ENCODE results near the gene INPP5J.
"Not testable (repeated sequence)": the region's sequence is repeated elsewhere in the genome, so short reads cannot be mapped to it uniquely, and the experiment has no call there.

INPP5J gene

GRCh38 chr22:31103111-31103510 lies 19.7 kb upstream of the INPP5J start:
- DNase-seq, result no peak

GRCh38 chr22:31103899-31104694 lies 18.7 kb upstream of the INPP5J start:
- no peak for DNase-seq

GRCh38 chr22:31104869-31105268 lies 17.9 kb upstream of the INPP5J start:
- DNase-seq, result no peak

- DNase-seq, result no peak
Observed at GRCh38 chr22:31105282-31105929, 17.4 kb upstream of the INPP5J start.

- DNase-seq, result no peak
Observed at GRCh38 chr22:31106001-31106571, 16.7 kb upstream of the INPP5J start.

GRCh38 chr22:31106731-31107177 lies 16.0 kb upstream of the INPP5J start:
- DNase-seq, result no peak

- peak; percentile 45 for DNase-seq
Observed at GRCh38 chr22:31107178-31107893, 15.4 kb upstream of the INPP5J start, which contains the start of gene SELENOM. Gene SELENOM, minus strand, starts transcription at chr22:31107568. Its CDS starts 63 bp downstream, at chr22:31107505.

- no peak for DNase-seq
Observed at GRCh38 chr22:31107894-31108218, 14.9 kb upstream of the INPP5J start.

GRCh38 chr22:31112547-31113091 lies 10.1 kb upstream of the INPP5J start:
- DNase-seq, result not testable (repeated sequence)

- DNase-seq, result no peak
Observed at GRCh38 chr22:31118046-31118820, 4.5 kb upstream of the INPP5J start.

- DNase-seq, result no peak
Observed at GRCh38 chr22:31119026-31119717, 3.6 kb upstream of the INPP5J start.

- no peak for DNase-seq
Observed at GRCh38 chr22:31120230-31120629, 2.5 kb upstream of the INPP5J start.

- no peak for DNase-seq
Observed at GRCh38 chr22:31120642-31121041, 2.1 kb upstream of the INPP5J start.

GRCh38 chr22:31121403-31121802 lies 1.4 kb upstream of the INPP5J start:
- no peak for DNase-seq

GRCh38 chr22:31122196-31122531 lies 602 bp upstream of the INPP5J start:
- DNase-seq, result no peak

- DNase-seq, result no peak
Observed at GRCh38 chr22:31123292-31123602, 481 bp downstream of the INPP5J start.

GRCh38 chr22:31124290-31124689 lies 1.5 kb downstream of the INPP5J start:
- DNase-seq, result no peak

- DNase-seq, result no peak
Observed at GRCh38 chr22:31124811-31125465, 2.2 kb downstream of the INPP5J start.

- no peak for DNase-seq
Observed at GRCh38 chr22:31125521-31126117, 2.9 kb downstream of the INPP5J start.

- no peak for DNase-seq
Observed at GRCh38 chr22:31126128-31126868, 3.5 kb downstream of the INPP5J start.

Data from NCI-H2081 treated with DMSO at 0.1 percent for 48 hours (cell line).